HG03565 (cell line): Measurements from ENCODE around the gene FAM163B.
"Not testable (repeated sequence)": the region's sequence is repeated elsewhere in the genome, so short reads cannot be mapped to it uniquely, and the experiment has no call there.

Experiments used
- ATAC-seq: cut with Tn5 transposase; IDR thresholded peaks from one replicate; pipeline ENCODE4 v1.9.1; 2021; ENCODE audit warnings: mild to moderate bottlenecking, moderate library complexity; ENCODE audit not compliant: unreplicated experiment

FAM163B gene

GRCh38 chr9:133571391-133571890 is 37.7 kb downstream of the FAM163B start:
- no peak for ATAC-seq

GRCh38 chr9:133570691-133571080 is 38.5 kb downstream of the FAM163B start:
- ATAC-seq, result no peak

- ATAC-seq, result no peak
These were observed 39.1 kb downstream of the FAM163B start for GRCh38 chr9:133569891-133570690.

GRCh38 chr9:133569121-133569785 is 39.9 kb downstream of the FAM163B start:
- ATAC-seq, result no peak

- ATAC-seq, result no peak
These were observed 41.0 kb downstream of the FAM163B start for GRCh38 chr9:133568186-133568585.

- ATAC-seq, result no peak
These were observed 42.4 kb downstream of the FAM163B start for GRCh38 chr9:133566817-133567216.

- no peak for ATAC-seq
These were observed 42.8 kb downstream of the FAM163B start for GRCh38 chr9:133566382-133566781.

- ATAC-seq, result no peak
These were observed 44.6 kb downstream of the FAM163B start for GRCh38 chr9:133564451-133565116.

- ATAC-seq, result not testable (repeated sequence)
These were observed 45.4 kb downstream of the FAM163B start for GRCh38 chr9:133563814-133564213.

GRCh38 chr9:133563291-133563796 is 45.8 kb downstream of the FAM163B start:
- ATAC-seq, result no peak

GRCh38 chr9:133562611-133563290 is 46.4 kb downstream of the FAM163B start:
- no peak for ATAC-seq

- ATAC-seq, result no peak
These were observed 47.1 kb downstream of the FAM163B start for GRCh38 chr9:133561976-133562554.

- no peak for ATAC-seq
These were observed 48.2 kb downstream of the FAM163B start for GRCh38 chr9:133560944-133561343.

GRCh38 chr9:133560311-133560710 is 48.9 kb downstream of the FAM163B start:
- no peak for ATAC-seq

GRCh38 chr9:133558191-133559126 is 50.7 kb downstream of the FAM163B start:
- no peak for ATAC-seq

GRCh38 chr9:133557581-133557980 is 51.6 kb downstream of the FAM163B start:
- ATAC-seq, result no peak

- no peak for ATAC-seq
These were observed 52.8 kb downstream of the FAM163B start for GRCh38 chr9:133556354-133556753.

GRCh38 chr9:133554729-133555128 is 54.5 kb downstream of the FAM163B start:
- no peak for ATAC-seq

- ATAC-seq, result no peak
These were observed 55.0 kb downstream of the FAM163B start for GRCh38 chr9:133553973-133554713.
